Hematopoietic multipotent progenitor cell treated with erythropoietin and hydrocortisone succinate and interleukin-3 and kit ligand, for 8 days (in vitro differentiated cells): Measurements from ENCODE around the gene MYO7B.

Experiments used
- DNase-seq: peaks from one replicate; pipeline ENCODE4 v3.0.0-alpha.2; 2015

Gene MYO7B

DNA sequence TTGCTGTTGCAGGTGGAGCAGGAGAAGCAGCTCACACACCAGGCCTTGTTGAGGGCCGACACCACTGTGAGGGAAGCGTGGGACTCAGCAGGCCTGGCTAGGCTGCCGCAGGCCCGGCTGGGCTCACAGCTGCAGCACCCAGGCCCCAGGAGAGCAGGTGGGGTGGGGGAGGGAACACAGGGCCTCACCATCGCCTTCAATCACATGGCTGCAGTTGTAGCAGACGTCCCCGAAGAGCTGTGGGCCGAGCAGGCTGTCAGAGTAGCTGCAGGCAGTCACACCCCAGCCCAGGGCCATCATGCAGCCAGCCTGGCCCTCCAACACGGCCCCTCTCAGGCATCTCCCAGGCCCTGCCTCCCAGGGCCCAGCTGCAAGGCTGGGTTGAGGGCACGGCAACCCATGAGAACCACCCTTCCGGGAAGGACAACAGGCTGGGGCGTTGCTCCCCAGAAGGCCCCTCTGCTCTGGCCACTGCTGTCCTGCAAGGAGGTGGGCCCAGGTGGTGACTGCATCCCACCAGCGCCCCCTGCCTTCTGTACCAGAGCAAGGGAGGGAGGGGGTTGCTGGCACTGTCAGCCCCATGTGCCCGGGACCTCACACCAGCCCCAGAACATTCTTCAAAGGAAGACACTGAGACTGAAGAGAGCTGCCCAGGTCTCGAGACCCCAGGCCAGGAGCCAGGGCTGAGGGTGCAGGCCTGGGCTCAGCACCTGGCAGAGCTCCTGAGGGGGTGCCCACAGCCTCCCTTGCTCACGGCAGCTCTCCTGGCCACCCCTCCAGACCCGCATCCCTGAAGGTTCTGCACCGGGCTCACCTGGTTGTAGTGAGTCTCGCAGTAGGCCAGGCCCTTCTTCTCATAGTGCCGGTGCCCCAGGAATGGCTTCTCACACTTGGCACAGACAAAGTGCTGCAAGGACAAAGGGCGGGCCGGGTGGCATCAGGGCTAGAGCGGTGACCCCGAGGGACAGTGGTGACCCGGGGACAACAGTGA is 104.9 kb downstream of the MYO7B start:
- no peak for DNase-seq

GRCh38 chr2:127641133-127641532 is 105.7 kb downstream of the MYO7B start:
- no peak for DNase-seq

DNA sequence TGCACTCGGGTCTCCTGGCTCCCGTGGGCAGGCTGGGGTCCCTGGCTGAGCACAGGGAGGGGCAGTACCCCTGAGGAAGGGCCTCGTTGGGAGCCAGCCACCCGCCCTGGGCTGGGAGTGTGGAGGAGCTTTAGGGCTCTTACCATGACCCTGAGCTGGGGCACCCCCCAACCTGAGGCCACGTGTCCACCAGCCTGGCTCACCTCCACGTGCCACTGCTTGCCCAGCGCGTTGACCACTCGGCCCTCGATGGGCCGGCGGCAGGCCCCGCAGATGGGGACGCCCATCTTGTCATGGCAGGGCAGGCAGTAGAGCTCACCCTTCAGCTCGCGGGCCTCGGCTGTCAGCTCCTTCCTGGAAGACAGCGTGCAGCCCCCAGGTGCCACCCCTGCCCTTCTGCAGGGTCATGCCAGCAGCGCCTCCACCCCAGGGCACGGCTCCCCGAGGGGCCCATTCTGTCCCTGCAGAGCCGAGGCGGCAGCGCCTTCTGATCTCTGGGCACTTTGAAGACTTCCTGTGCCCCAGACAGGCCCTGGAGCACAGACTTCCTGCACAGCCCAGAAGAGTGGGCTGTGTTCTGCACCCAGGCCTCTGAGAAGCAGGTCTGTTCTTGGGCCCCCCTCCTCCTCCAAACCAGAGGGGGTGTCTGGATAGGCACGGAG is 106.5 kb downstream of the MYO7B start:
- DNase-seq = no peak

GRCh38 chr2:127642706-127643438 is 107.4 kb downstream of the MYO7B start:
- DNase-seq = no peak

DNA sequence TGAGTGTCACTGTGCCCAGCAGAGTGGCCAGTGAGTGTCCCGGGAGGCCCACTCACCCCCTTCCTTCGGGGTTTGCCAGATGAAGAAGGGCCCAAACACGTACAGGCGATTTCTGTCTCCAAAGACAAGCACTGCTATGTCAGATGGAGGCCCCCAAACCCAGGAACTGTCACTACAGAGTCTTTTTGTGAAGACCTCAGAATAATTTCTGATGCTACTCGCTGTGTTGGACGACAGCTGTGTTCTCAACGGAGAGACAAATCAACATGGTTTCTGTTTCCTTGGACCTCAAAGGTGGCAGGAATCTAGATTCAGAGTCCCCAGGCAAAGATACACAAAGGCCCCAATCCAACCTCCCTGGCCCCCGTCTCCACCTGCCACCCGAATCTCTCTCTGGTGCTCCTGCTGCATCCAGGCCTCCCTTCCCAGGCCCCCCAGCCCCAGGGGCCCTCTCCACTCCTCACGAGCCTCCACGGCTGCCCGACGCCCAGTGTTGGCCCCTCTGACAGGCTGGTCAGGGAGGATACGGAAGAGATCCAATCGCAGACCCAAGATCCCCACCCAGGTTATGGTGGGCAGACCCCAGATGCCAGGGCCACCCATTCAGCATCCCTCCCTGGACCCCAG is 108.1 kb downstream of the MYO7B start:
- DNase-seq = no peak

DNA sequence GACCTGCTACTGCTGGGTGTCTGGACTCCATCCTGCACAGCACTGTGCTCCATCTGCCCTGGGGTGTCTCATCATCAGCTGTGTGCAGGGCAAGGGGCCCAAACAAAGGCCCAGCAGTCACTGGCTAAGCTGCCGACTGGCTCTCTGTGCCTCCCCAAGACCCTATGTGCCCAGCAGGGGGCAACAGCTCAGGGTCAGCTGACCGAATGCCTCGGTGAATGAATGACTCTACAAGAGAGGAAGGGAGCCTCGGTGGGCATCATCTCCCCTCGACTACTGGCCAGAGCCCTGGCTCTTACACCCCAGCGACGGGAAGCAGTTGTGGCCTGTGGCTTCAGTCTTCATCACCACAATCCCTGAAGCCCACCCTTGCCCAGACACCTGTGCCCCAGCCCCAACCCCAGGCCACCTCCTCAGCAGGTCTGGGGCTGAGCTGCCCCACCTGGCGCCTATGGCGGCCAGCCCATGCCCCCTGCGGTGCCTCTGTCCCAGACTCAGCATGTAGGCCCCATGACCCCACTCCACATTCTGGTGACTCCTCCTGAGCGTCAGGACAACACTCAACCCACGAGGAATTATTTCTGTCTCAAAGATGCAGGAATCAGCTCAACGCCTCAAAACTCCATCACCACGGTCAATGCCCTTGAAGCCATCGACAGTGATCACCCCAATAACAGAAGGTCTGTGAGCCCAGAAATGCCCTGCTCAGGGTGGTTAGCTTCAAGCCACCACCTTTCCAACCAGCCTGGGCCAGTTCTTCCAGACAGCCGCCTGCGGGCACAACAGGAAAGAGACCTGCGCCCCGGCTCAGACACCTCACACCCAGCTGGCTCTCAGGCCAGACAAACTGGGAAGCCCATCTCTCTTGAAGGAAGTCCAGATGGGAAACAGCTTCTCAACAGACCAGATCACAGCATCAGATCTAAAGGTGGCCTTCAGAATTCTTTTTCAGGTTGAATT is 108.9 kb downstream of the MYO7B start:
- no peak for DNase-seq

- no peak for DNase-seq
Measured at GRCh38 chr2:127645026-127645394, 109.5 kb downstream of the MYO7B start.

DNA sequence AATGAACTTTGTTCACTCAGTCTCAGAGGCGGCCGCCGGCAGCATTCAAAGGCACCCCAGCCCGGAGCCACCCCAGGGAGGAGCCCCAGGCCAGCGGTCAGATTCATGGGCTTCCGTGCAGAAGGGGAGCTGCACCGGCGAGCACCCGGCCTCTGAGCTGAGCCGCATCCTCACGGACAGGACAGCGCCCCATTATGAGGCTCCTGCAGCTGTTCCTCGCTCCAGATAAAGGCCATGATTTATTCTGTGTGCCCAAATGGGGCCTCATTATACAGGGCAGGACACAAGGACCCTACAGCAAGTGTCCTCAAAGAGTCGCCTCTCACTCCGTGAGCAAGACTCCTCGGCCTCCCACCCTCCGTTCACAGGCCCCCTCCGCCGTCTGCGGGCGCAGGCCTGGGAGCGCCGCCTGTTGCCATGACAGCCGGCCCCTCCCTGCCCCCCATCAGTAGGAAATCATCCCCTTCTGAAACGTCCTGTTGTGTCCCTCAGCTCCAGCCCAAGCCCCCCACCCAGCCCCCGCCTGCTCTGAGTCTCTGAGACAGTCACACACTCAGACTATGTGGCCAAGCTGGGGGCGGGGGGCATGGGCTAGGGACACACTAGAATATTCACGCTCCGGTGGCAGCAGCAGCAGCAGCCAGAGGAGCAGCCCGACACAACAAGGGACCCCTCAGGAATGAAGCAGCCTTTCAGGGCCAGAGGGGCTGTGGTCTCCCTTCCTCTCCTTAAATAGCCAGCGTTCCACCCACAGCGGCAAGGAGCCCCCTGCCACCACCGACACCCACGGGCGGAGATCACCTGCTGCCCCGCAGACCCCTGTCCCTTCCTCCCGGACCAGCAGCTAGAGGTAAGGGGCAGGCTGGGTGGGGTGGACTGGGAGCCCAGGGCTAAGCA is 110.2 kb downstream of the MYO7B start, which contains the start of gene GPR17:
Gene GPR17 (plus strand): TSS at position 759 of the 897 bp plus-strand sequence. CDS start 4,583 bp downstream, outside the sequence.
- no peak for DNase-seq

GRCh38 chr2:127646487-127647241 is 111.2 kb downstream of the MYO7B start:
- peak; percentile 35 for DNase-seq

DNA sequence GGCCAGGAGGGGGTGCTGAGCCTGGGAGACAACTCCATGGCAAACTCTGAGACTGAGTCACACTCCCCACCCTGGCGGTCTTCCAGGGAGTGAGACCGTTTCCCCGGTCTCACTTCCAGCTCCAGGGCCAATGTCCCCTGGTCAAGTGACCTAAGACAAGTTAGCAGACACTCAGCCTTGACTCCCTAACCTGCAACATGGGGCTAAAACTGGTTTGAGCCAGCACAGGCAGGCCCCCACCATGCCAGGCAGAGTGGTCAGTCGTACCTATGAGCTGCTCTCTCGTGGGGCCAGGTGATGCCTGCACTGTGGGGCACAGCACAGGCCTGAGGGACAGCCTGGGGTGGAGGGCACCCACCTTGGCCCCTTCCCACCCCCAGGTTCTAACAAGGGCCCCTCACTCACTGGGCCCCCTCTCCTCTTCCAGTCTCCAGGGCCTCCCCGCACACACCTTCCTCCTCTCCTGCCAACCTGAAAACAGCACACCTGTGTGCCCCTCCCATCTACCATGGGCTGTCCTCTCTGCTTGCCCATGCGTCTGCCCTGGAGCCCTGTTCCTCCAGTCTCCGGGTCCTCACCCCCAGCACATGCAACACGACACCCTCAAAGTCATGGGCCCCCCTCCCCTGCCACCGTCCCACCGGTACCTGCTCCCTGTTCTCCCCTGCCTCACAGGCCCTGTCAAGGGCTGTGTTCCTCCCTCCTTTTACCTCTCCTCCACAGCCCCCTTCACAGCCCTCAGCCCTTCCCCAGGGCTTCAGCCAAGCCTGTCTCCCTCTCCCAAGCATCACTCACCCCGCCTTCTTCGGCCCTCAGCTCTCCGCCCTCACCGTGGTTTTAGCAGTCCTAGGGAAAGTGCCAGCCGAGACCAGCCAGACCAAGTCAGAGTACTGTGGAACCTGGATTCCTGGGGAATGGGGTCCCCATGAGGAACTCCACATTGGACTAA is 112.0 kb downstream of the MYO7B start:
- DNase-seq = no peak

DNA sequence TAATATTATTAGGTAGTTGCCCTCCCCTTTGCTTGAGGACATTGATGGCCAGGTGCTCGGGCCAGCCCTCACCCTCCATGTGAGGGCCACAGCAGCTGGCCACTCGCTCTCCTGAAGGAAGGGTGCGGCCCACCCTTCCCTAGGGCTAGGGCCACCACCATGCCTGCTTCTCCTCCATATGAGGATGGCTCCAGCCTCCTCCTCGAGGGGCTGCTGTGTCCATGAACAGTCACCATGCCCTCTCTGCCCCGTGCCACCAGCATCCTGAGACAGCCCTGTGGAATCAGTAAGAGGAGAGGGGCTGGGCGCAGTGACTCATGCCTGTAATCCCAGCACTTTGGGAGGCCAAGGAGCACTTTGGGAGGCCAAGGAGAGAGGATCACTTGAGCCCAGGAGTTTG is 112.8 kb downstream of the MYO7B start:
- DNase-seq = no peak

DNA sequence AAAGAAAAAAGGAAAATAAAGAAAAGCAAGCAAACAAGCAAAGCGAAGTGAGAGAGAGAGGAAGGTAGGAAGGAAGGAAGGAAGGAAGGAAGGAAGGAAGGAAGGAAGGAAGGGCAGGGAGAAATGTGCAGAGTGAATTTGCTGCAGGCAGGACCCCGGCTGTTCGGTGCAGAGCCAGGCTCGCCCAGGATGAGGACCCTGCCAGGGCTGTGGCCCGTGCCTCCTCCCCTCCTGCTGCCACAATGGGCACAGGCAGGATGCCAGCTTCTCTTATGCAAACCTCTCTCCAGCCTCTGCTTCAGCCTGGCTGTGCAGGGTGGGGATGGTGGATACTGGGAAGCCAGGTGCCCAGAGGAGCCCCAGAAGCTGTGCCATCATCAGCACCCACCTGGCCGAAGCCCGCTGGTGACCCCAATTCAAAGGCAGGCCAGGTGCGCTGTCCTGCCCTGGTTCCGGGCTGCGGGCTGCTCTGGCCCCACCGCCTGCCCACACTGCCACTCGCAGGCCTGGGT is 113.7 kb downstream of the MYO7B start:
- DNase-seq = no peak

DNA sequence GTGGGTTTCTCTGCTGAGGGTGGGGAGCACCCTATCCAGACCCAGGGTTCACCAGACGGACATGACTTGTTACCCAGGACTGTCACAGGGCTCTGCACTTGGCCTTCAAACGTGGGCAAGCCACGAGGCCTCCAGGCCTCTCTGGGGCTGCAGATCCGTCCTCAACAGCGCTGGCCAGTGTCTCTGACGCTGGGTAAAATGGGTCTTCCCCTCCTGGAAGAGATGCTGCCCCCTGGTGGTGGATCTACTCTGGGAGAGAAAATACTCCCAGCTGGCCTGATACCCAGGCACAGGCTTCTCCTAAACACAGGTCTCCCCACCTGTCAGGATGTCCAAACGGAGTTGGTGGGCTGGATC is 114.2 kb downstream of the MYO7B start:
- DNase-seq = peak; percentile 81

DNA sequence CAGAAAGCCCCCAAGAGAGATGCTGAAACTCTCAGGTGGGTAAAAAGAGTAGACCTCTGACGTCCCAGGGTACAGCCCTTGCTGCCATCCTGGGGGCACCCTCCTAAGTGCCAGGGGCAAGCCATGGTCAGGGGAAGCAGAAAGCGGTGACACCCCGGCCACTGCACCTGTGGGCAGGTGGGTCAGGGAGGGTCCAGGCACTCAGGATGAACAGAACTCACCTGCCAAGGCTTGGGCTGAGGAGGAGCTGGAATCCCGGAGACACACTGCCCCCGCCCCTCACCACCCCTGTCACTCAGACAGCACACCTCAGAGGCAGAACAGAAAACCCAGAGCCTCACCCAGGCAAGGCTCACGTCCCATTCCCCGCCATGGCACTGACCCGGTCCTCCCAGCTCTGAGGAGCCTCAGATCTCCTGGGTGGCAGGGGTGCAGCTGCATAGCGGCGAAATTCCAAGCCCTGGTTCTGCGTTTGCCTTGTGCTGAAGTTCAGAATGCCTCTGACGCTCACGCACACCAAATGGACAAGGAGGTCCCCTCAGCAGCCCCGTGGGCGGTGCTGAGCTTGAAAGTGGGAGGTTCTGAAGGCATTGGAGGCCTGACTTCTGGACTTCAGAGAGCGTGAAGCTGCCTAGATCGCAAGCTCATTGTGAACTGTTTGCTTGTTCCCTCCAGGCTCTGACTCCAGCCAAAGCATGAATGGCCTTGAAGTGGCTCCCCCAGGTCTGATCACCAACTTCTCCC is 114.7 kb downstream of the MYO7B start:
- no peak for DNase-seq

DNA sequence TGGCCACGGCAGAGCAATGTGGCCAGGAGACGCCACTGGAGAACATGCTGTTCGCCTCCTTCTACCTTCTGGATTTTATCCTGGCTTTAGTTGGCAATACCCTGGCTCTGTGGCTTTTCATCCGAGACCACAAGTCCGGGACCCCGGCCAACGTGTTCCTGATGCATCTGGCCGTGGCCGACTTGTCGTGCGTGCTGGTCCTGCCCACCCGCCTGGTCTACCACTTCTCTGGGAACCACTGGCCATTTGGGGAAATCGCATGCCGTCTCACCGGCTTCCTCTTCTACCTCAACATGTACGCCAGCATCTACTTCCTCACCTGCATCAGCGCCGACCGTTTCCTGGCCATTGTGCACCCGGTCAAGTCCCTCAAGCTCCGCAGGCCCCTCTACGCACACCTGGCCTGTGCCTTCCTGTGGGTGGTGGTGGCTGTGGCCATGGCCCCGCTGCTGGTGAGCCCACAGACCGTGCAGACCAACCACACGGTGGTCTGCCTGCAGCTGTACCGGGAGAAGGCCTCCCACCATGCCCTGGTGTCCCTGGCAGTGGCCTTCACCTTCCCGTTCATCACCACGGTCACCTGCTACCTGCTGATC is 115.4 kb downstream of the MYO7B start:
- no peak for DNase-seq

DNA sequence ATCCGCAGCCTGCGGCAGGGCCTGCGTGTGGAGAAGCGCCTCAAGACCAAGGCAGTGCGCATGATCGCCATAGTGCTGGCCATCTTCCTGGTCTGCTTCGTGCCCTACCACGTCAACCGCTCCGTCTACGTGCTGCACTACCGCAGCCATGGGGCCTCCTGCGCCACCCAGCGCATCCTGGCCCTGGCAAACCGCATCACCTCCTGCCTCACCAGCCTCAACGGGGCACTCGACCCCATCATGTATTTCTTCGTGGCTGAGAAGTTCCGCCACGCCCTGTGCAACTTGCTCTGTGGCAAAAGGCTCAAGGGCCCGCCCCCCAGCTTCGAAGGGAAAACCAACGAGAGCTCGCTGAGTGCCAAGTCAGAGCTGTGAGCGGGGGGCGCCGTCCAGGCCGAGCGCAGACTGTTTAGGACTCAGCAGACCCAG is 115.9 kb downstream of the MYO7B start:
- DNase-seq = no peak

DNA sequence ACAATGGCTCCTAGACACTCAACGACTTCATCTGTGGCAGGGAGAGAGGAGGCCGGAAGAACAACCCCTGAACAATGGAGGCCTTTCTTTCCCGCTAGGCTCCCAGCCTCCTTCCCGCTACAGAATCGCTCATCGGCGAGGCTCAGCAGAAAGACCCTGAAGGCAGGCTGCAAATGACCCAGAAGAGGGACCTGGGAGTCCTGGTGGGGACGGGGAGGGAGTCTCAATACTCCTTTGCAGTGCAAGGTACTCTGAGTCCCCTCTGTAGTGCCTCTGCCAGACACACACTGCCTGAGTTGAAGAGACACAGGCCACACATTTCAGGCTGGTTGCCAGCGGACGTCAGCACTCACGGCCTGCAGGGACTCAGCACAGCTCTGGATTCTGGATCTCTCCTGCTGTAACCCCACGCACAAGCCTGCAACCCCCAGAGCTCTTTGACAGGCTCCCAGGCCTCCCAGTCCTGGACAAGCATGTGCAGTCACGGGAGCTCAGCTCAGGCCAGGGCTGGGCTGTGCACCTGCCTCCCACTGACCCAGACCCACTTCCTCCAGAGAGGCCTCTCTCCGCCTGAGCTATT is 116.6 kb downstream of the MYO7B start:
- DNase-seq = no peak
